SH-SY5Y (cell line): Measurements from ENCODE around the gene LGALS3BP.

ENCODE experiments used
- GATA2 ChIP-seq: IDR thresholded peaks from 2 replicates; pipeline ENCODE4 v1.6.1; 2011; ENCODE audit warnings: mild to moderate bottlenecking, low read depth, low read length
- GATA3 ChIP-seq: IDR thresholded peaks from 2 replicates; pipeline ENCODE4 v1.6.1; 2011; ENCODE audit warnings: low read depth, mild to moderate bottlenecking, low read length, moderate library complexity

DNA sequence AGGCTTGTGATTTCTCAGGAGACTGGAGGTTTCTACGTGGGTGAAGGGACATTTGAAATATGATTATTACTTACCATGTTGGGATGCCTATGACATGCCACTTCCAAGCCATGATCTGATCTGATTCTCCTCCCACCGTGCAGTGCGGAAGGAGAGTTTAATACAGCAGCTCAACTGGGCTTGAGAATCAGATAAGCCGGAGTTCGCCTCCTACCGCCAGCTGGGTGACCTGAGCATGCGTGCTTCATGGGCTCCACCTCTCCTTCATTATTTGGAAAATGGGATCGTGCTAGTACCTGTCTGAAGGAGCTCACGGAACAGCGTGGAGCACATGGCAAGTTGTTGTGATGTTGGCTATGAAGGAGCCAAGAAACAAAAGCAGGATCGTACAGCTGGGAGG, 42.2 kb downstream of the LGALS3BP start:
- TF ChIP-seq GATA2 (no peak; the same call in 1 of the 2 replicates), GATA3 (no peak)
